Kidney (tissue), 14 donors: ENCODE measurements around the gene ZNF750. TPM values are rescaled to one million over a fixed set of nuclear protein-coding genes. Genes with fewer than 3 reads are reported as not detected.
A peak's percentile ranks its signal among the peaks of the same experiment; 100 is the strongest.

Experiments used
- DNase-seq, 5 donors: peaks; one replicate each; pipeline ENCODE4 v3.0.0-alpha.2; 2013 to 2020
- FAIRE-seq: peaks from 2 replicates; lab custom pipeline; 2012; peaks lifted over from hg19 to GRCh38; lab: Jason Lieb, UNC
- H3K27ac ChIP-seq, 2 donors: one replicate each; pipeline ENCODE4 v1.7.0; 2013; ENCODE audit warnings: low read depth in 2 of 2, low read length in 2 of 2, inconsistent platforms in 1 of 2
- H3K27me3 ChIP-seq: one replicate; pipeline ENCODE4 v1.7.1; 2013; ENCODE audit warnings: low read length, inconsistent platforms; ENCODE audit not compliant: control insufficient read depth, insufficient read depth
- H3K36me3 ChIP-seq, 3 donors: one replicate each; pipeline versions ENCODE4 v1.7.0 to v1.7.1; 2013; ENCODE audit warnings: low read length in 3 of 3, control low read depth in 1 of 3, inconsistent platforms in 1 of 3; ENCODE audit not compliant: insufficient read depth in 3 of 3, control insufficient read depth in 2 of 3
- H3K4me1 ChIP-seq, 3 donors: one replicate each; pipeline versions ENCODE4 v1.7.0 to v1.7.1; 2013; ENCODE audit warnings: low read length in 3 of 3, inconsistent platforms in 1 of 3, low read depth in 1 of 3; ENCODE audit not compliant: control insufficient read depth in 2 of 3, insufficient read depth in 2 of 3
- H3K4me3 ChIP-seq, 3 donors: one replicate each; pipeline versions ENCODE4 v1.7.0 to v1.8.1; 2013; ENCODE audit warnings: low read length in 3 of 3, control low read depth in 1 of 3, inconsistent platforms in 1 of 3
- H3K9ac ChIP-seq, 3 donors: one replicate each; pipeline versions ENCODE4 v1.7.0 to v1.7.1; 2013; ENCODE audit warnings: low read length in 3 of 3, control low read depth in 1 of 3, inconsistent platforms in 1 of 3
- H3K9me3 ChIP-seq, 3 donors: one replicate each; pipeline versions ENCODE4 v1.7.0 to v1.7.1; 2013; ENCODE audit warnings: low read length in 3 of 3, control low read depth in 1 of 3, inconsistent platforms in 1 of 3; ENCODE audit not compliant: control insufficient read depth in 2 of 3, insufficient read depth in 1 of 3
- intact Hi-C: fragments of 100-400 bp; cut with DNase I; formaldehyde crosslinking; loops from one replicate; pipeline ENCODE4 v1.11.1; 2022
- polyA plus RNA-seq: library from polyadenylated mRNA; stranded (reverse); fragments of 350-450 nt; fragmentation: Illumina TruSeq; extraction: RNeasy Lipid Tissue Mini Kit (QIAGEN cat#74804); gene quantifications from one replicate; pipeline ENCODE4 v1.2.3, GENCODE V29; 2014; ENCODE audit warnings: low read depth, low replicate concordance; ENCODE audit not compliant: insufficient read depth
- total RNA-seq: library from RNA; stranded (reverse); fragmentation: NEBNext Ultra II Directional; extraction: Animal tissue kit (Norgen Biotek cat#: 25700); gene quantifications from one replicate; pipeline ENCODE4 v1.2.1, GENCODE V29; 2021
- TF ChIP-seq, protein P1 (sequence below): IDR thresholded peaks from 3 replicates; pipeline ENCODE4 v1.5.1; 2012; ENCODE audit warnings: mild to moderate bottlenecking, moderate library complexity, borderline replicate concordance; ENCODE audit not compliant: insufficient read depth; ENCODE audit errors: extremely low read depth
- donor health status: control.
- donor health status: control.
- donor health status: control.
- donor health status: control.
- donor health status: control.
- donor health status: DM: yes; HTN: yes; CAD: no.
- donor health status: Normal renal cell carcinoma (clear cell type).

The ZNF750 gene
- total and polyA plus RNA-seq, 2 donors from 2014 or later = 0.25 to 0.30 TPM

DNA sequence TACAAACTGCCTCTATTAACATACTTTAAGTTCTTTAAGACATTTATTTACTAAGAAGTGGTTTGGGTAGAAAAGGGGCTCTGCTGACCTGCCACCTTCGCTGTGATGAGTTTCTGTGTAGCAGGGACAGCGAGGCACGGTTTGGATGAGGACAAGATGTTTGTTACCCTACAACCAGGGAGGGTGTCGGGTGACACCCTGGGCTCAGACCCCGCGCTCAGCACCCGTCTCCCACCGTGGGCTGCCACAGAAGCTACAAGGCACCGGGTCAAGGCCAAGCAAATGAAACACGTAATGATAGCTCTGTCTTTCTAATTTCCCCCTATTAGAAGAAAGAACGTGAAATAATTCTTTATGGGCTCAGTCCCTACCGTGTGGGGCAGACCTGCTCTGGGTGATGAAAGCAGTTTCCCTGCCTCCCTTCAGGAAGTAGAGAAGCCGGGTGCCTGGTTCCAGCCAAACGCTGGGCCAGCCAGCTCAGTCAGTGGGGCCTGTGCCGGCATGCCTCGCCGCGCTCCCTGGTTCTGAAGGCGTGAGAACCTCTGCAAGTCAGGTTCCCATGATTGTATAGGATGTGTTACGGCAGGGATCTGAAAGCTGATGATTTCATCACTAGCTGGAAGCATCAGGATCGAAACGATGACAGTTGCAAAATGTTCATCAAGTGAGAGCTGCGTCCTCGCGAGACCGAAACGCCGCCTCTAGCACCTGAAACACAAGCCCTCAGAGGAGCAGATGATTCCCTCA lies 3.9 kb downstream of the ZNF750 start:
- intact Hi-C loops = no loop called here

DNA sequence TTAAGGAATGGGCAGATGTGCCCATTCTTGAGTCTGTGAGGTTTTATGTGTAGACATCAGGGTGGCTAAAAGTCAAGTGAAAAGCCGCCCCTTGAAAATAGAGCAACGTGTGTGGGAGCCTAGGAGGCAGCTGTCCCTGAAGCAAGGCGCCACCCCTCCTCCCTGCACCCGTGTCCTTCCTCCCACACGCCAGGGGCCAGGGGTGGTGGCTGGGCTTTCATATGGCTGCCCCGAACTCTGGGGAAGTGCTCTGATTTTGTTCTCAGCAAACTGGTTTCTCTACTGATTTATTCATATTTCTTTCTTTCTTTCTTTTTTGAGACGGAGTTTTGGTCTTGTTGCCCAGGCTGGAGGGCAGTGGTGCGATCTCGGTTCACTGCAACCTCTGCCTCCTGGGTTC lies 4.7 kb downstream of the ZNF750 start:
- DNase-seq = peak in 1 of 5 donors; percentile 44
- peaks cover 0 to 2% (median 0%) of the 10 kb centered on the region in 3 donors for H3K36me3 ChIP-seq
- H3K27me3 ChIP-seq = no peaks in the 10 kb centered on the region
- no peaks in the 10 kb centered on the region for H3K9me3 ChIP-seq
- intact Hi-C loops = no loop called here
- H3K4me1 ChIP-seq = peaks cover 0 to 17% (median 8%) of the 10 kb centered on the region in 3 donors
- H3K27ac ChIP-seq = no peak overlapping the region
- H3K9ac ChIP-seq = no peak overlapping the region
- H3K4me3 ChIP-seq = no peak overlapping the region
- TF ChIP-seq, protein P1, sequence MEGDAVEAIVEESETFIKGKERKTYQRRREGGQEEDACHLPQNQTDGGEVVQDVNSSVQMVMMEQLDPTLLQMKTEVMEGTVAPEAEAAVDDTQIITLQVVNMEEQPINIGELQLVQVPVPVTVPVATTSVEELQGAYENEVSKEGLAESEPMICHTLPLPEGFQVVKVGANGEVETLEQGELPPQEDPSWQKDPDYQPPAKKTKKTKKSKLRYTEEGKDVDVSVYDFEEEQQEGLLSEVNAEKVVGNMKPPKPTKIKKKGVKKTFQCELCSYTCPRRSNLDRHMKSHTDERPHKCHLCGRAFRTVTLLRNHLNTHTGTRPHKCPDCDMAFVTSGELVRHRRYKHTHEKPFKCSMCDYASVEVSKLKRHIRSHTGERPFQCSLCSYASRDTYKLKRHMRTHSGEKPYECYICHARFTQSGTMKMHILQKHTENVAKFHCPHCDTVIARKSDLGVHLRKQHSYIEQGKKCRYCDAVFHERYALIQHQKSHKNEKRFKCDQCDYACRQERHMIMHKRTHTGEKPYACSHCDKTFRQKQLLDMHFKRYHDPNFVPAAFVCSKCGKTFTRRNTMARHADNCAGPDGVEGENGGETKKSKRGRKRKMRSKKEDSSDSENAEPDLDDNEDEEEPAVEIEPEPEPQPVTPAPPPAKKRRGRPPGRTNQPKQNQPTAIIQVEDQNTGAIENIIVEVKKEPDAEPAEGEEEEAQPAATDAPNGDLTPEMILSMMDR = no peak
- no peak for FAIRE-seq

More for the DNA sequence above, 3.9 kb downstream of the ZNF750 start:
- peaks cover 0 to 2% (median 0%) of the 10 kb centered on the region in 3 donors for H3K36me3 ChIP-seq
- no peaks in the 10 kb centered on the region for H3K9me3 ChIP-seq
- no peak overlapping the region for H3K27ac ChIP-seq
- peak in 4 of 5 donors; percentile 43 to 80 (median 72) for DNase-seq
- H3K4me3 ChIP-seq = no peak overlapping the region
- TF ChIP-seq, protein P1 = no peak
- H3K4me1 ChIP-seq = peaks cover 0 to 17% (median 8%) of the 10 kb centered on the region in 3 donors
- no peaks in the 10 kb centered on the region for H3K27me3 ChIP-seq
- FAIRE-seq = no peak
- peak overlapping the region in 1 of 3 donors; percentile 5 for H3K9ac ChIP-seq

DNA sequence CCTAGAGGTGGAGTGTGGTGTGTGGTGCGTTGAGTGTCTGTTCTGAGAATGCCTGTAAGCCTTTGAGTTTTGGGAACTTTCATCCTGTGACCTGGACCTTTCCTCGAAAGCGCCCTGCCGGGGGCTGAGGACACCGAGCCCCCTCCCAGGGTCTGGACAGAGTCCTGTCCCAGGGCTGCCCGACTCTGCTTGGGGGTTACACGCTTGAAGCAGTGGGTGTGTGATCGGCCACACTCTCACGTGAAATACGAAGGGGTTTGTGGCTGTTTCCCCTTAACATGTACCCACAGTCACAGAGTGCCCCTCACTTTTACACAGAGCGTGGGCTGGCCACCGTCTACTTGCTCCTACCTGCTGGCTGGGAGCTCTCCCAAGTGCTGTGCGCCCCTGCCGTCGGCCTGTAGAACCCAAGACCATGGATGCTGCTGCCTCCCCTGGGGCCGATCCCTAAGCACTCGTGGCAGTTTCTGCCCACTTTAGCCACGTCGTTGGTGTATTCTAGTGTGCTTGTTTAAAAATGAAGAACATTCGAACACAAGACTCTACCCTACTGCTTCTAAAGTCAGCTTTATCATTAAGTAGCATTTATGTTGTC lies 6.8 kb downstream of the ZNF750 start:
- Histone ChIP-seq H3K4me3 (no peak overlapping the region), H3K27me3 (no peaks in the 10 kb centered on the region), H3K9me3 (no peaks in the 10 kb centered on the region), H3K4me1 (peaks cover 0 to 16% (median 4%) of the 10 kb centered on the region in 3 donors), H3K9ac (no peak overlapping the region), H3K27ac (no peak overlapping the region), H3K36me3 (peaks cover 0 to 10% (median 5%) of the 10 kb centered on the region in 3 donors)
- TF ChIP-seq, protein P1 = no peak
- intact Hi-C loops = no loop called here
- DNase-seq = peak in 1 of 5 donors; percentile 66
- no peak for FAIRE-seq
